ENCODE measurements around the gene MRTFA.
"Not testable (repeated sequence)": the region's sequence is repeated elsewhere in the genome, so short reads cannot be mapped to it uniquely, and the experiment has no call there.

MRTFA gene

GRCh38 chr22:40516416-40516815, 120.1 kb downstream of the MRTFA start:
- no peak for DNase-seq

DNA sequence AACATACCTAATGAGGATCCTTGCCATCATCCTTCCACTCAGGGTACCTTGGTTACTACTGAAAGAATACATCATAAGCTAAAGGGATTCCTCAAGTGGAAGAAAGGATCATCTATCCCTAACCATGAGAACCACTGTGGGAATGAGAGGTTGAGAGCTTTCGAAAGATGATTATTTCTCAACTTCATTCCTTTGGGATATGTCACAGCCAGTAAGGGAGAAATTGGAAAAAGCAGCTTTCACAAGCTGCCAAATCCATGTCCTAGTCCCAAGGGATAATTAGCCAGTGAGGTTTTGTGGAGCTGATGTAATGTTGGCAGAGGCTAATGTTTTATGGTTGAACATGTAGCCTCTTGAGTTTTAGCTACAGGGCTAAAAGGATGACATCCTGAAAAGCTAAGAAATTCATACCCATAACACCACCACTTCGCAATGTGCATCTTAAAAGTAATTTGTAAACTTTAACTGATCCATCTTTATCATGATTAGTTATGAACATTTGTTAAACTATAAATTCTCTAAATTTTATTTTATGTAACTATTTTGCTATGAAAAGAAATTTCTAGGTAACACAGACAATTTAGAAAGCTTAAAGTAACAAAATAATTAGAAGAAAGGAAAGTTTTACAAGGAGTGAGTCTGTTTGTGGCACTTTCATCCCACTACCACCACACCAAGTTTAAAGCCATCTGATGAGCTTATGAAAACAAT, 123.9 kb downstream of the MRTFA start:
- DNase-seq, result no peak

DNA sequence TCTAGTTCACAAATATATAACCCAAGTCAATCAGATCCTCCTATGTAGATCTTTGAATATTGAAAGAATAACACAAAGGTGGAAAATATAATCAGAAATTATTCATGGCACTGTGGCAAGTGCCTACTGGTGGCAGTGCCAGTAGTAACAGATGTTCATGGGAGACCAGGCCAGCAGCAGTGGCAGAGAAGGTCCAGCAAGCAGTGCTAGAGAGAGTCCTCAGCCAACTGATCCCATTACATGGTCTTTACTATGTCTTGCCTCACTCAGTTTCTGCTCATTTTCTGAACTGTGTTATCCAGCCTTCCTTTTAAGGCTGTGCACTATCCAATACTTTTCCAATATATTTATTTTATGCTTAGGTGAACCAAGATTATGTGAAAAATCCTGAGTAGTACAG, 124.9 kb downstream of the MRTFA start:
- DNase-seq, result no peak

- DNase-seq, result no peak
These were observed 125.7 kb downstream of the MRTFA start for GRCh38 chr22:40510631-40511364.

GRCh38 chr22:40509401-40510134, 127.0 kb downstream of the MRTFA start:
- no peak for DNase-seq

DNA sequence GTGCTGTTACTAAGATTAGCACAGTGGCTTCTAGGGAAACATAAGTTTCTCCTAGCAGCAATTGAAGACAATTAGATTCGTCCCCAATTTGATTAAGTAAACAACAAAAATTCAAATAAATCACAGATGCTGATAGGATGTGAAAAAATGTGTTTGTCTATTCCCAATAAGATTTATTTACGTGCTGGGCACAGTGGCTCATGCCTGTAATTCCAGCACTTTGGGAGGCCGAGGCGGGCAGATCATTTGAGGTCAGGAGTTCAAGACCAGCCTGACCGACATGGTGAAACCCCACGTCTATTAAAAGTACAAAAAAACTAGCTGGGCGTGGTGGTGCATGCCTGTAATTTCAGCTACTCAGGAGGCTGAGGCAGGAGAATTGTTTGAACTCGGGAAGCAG, 128.5 kb downstream of the MRTFA start:
- DNase-seq, result not testable (repeated sequence)

- DNase-seq, result no peak
These were observed 129.0 kb downstream of the MRTFA start for GRCh38 chr22:40507491-40507890.

- DNase-seq, result no peak
These were observed 129.8 kb downstream of the MRTFA start for GRCh38 chr22:40506762-40507161.

GRCh38 chr22:40504285-40505249, 132.0 kb downstream of the MRTFA start:
- no peak for DNase-seq

GRCh38 chr22:40502919-40503318, 133.6 kb downstream of the MRTFA start:
- no peak for DNase-seq

GRCh38 chr22:40500465-40500786, 136.1 kb downstream of the MRTFA start:
- DNase-seq, result not testable (repeated sequence)

- no peak for DNase-seq
These were observed 137.3 kb downstream of the MRTFA start for GRCh38 chr22:40499209-40499623.

- DNase-seq, result no peak
These were observed 137.9 kb downstream of the MRTFA start for GRCh38 chr22:40498420-40499208.

- DNase-seq, result no peak
These were observed 143.1 kb downstream of the MRTFA start for GRCh38 chr22:40493441-40493840.

DNA sequence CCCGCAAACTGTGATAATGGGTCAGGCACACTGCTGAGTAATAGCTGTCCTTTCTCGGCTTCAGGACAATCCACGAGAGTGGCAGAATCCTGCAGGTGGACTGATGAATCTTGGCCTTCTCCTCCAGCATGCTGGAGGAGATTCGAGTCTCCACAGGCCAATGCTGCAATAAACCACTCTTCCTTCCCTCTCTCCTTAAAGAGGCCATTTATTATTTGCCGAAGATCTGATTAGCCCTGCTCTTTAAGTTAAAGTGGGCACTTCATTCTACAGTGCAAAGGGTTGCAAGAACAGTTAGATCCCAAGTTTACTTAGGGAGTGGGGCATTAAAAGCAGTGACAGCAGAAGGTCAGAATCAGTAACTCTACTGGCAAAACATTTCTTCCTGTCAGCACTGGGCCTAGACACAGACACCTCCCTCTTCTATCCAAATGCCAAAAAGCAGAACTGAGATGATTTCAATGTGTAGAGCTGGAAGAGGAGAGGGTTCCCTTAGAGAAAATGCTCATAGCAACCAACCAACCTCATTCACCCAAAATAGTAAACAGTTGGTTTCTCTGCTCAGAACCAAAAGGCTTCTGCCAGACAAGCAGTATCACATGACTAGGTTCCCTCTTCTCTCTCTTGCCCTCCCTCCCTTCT, 144.4 kb downstream of the MRTFA start:
- DNase-seq, result no peak

- DNase-seq, result peak; percentile 9
These were observed 148.8 kb downstream of the MRTFA start for GRCh38 chr22:40487663-40488249.

DNA sequence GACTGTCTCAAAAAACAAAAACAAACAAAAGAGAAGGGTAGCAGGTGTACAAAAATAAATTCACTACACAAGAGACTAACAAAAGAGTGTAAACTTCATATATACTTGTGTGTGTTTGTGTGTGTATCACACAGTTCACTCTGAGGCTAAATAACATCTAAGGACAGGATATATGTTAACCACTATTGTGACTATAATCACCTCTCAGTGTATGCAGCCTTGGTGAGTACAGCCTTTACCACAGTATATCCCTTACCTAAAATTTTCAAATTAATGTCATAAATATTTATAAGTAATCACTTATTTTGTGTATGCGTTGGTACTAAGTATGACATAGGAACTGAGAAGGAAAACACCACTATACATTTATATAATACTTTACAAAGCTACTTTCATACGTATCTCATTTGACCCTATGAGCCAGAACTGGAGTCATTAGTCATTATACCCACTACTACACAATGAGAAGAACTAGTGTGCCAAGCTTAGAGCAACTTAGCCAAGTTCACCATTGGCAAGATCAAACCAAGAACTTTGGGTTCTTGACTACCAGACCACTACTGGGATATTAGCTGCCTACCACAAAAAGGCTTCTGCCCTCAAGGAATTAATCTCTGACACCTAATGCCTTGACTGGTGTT, 149.4 kb downstream of the MRTFA start:
- no peak for DNase-seq

DNA sequence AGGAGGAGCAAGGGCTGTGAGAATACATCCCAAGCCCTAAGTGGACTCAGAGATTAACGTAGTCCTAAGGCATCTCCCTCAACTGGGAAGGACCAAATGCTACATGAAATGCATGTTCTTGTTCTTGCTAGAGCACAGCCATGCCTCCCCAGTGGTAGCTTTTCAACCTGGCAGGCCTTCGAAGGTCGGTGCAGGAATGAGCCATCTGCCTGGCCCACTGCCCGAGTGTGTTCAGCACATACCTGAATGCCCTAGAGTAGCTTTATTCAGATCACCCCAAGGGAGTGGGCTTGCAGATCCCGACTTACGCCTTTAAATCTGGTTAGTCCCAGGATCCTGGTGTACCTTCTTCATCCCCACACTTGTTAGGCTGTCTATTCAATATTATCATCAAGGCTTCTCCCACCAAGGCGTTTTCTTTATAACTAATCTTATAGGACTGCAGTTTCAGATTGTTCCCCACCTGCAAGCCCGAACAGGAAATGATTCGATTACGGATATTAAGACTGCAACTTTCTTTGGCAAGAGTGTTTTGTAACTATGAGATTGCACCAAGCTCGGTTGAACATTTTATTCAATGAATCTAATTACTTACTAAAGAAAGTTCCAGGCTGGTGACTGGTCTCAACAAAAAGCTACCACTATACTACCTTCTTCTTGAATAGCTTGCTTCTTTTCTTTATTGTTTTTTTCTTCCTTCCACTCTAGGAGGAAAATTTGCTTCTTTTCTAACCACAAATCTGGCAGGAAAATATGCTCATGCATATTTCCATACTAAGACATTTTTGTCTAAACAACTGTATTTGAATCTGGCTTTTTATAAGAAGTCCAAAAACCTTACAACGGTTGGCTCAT, 150.5 kb downstream of the MRTFA start:
- DNase-seq, result no peak

DNA sequence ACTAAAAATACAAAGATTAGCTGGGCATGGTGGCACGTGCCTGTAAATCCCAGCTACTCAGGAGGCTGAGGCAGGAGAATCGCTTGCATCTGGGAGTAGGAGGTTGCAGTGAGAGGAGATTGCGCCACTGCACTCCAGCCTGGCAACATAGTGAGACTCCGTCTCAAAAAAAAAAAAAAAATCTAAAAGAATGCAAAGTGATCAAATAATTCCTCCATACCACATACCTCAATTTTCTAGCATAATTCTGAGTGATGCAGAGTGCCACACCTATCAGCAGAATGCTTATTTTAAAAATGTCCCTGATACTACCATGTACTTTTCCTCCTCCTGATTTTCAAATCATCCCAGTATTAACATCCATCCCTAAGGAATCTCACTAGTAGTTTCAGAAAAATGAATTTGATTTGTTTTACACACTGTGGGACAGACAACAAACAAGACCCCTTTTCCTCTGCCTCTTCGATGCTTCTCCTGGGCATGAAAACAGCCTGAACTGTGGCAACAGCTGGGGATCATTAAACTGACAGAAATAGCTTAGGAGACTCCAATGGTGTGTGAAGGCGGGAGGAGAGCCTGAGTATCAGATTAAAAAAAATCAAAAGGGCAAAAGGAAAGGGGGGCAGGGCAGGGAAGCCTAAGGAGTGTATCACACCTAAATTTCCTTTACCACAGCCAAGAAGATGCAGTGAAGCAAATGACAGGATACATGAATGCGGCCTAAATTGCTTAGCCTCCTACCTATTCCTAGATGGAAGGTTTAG, 151.4 kb downstream of the MRTFA start:
- no peak for DNase-seq

All from NCI-H1436 (cell line).